D721Med (cell line): Measurements from ENCODE around the gene HDC.

Source experiments
- DNase-seq: peaks from one replicate; pipeline ENCODE4 v3.0.0; 2011; ENCODE audit warnings: low spot score; ENCODE audit not compliant: insufficient read length
- FAIRE-seq: peaks from 2 replicates; lab custom pipeline; 2011; peaks lifted over from hg19 to GRCh38; lab: Jason Lieb, UNC
- TF ChIP-seq, protein P1 (sequence below): IDR thresholded peaks from 2 replicates; pipeline ENCODE4 v1.5.1; 2012; ENCODE audit warnings: mild to moderate bottlenecking, control low read depth; ENCODE audit not compliant: insufficient read depth; ENCODE audit errors: missing control alignments

Gene HDC

GRCh38 chr15:50257332-50257731 lies 8.2 kb downstream of the HDC start:
- TF ChIP-seq, protein P1, sequence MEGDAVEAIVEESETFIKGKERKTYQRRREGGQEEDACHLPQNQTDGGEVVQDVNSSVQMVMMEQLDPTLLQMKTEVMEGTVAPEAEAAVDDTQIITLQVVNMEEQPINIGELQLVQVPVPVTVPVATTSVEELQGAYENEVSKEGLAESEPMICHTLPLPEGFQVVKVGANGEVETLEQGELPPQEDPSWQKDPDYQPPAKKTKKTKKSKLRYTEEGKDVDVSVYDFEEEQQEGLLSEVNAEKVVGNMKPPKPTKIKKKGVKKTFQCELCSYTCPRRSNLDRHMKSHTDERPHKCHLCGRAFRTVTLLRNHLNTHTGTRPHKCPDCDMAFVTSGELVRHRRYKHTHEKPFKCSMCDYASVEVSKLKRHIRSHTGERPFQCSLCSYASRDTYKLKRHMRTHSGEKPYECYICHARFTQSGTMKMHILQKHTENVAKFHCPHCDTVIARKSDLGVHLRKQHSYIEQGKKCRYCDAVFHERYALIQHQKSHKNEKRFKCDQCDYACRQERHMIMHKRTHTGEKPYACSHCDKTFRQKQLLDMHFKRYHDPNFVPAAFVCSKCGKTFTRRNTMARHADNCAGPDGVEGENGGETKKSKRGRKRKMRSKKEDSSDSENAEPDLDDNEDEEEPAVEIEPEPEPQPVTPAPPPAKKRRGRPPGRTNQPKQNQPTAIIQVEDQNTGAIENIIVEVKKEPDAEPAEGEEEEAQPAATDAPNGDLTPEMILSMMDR: no peak
- FAIRE-seq: no peak
- no peak for DNase-seq

- DNase-seq (no peak), FAIRE-seq (no peak)
- TF ChIP-seq, protein P1: no peak
Measured at GRCh38 chr15:50256188-50257041, 9.1 kb downstream of the HDC start.

GRCh38 chr15:50252556-50252955 lies 13.0 kb downstream of the HDC start:
- DNase-seq (no peak), FAIRE-seq (no peak)
- TF ChIP-seq, protein P1: no peak

DNA sequence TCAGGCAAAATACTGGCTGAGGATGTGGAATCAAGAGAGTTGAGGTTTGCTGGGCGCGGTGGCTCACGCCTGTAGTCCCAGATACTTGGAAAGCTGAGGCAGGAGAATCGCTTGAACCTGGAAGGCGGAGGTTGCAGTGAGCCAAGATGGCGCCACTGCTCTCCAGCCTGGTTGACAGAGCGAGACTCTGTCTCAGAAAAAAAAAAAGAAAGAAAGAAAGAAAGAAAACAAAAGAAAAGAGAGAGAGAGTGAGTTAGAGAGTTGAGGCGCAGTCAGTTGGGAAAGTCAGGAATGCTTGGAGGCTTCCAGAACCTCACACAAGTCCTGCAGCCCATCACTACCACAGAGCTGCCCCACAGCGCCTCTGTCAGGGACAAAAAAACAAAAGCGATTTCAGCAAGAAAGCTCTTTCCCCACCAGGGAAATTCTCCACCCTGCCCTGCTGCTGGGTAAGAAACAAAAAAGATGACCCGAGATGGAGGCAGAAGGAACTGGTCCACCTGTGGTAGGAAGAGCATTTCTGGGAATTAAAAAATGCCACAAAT lies 13.8 kb downstream of the HDC start:
- FAIRE-seq: no peak
- TF ChIP-seq, protein P1: no peak
- no peak for DNase-seq

DNA sequence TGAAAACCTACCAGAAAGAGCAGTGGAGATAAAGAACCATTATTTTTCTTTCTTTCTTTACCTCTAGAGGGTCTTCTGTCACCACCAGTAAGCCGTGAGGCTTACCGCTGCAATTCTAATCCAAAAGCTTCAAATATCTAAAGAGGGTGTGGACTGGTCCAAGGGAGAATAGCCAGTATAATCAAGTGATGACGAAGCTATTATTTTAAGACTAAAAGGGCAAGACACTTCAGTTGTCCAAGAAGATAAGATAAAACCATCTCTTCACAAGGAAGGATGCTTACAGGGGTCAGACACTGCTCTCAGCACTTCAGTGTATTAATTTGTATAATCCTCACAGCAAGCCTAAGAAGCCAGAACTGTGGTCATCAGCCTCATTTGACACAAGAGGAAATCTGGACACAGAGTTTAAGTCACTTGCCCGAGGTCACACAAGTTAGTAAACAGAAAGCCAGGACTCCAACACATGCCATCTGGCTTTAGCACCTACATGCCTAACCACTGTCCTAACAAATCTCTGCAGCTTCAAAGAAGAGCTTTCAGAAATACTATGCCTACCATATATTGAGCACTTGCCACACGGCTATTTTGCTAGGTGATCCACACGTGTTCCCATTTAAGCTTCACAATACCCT lies 14.6 kb downstream of the HDC start:
- TF ChIP-seq, protein P1: no peak
- no peak for DNase-seq
- no peak for FAIRE-seq

DNA sequence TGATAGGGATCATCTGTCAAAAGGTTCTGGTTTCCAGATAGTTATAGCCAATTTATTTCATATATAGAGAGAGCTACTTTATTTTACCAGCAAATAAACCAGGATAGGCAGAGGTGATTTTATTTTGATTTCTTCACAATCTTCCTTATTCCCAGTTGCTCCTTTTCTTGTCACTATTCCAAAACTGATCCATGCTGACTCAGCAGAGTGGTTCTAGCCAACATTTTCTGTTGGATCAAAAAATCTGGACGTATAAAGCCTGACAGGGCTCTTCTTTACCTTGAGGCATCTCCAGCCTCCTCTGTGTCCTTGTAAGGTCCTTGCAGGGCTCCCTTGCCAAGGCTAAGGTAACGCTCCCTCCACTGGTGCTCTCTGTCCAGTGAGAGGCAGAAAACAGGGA lies 15.8 kb downstream of the HDC start:
- no peak for FAIRE-seq
- TF ChIP-seq, protein P1: no peak
- DNase-seq: no peak
